Activated CD8-positive, alpha-beta memory T cell treated with anti-CD3 and anti-CD28 coated beads for 36 hours (primary cell): ENCODE data around the gene COL6A6. TPM values are rescaled to one million over a fixed set of nuclear protein-coding genes. Genes with fewer than 3 reads are reported as not detected.
"Not testable (repeated sequence)": the region's sequence is repeated elsewhere in the genome, so short reads cannot be mapped to it uniquely, and the experiment has no call there.

ENCODE experiments used
- CTCF ChIA-PET: fragments of 350-600 bp; sonication (Branson Sonifier 250); formaldehyde crosslinking; loops from one replicate; lab custom pipeline; 2021; ENCODE audit warnings: antibody characterized with exemption; lab: Charles Lee
- POLR2A ChIA-PET: fragments of 350-600 bp; sonication (Branson Sonifier 250); formaldehyde crosslinking; loops from one replicate; lab custom pipeline; 2021; ENCODE audit warnings: antibody characterized with exemption; lab: Charles Lee
- total RNA-seq, 2 experiments: library from RNA; stranded (reverse); gene quantifications; one replicate each; pipeline ENCODE4 v1.2.3, GENCODE V29; 2021

COL6A6 gene
- total RNA-seq, 2 experiments from 2014 or later, result not detected

DNA sequence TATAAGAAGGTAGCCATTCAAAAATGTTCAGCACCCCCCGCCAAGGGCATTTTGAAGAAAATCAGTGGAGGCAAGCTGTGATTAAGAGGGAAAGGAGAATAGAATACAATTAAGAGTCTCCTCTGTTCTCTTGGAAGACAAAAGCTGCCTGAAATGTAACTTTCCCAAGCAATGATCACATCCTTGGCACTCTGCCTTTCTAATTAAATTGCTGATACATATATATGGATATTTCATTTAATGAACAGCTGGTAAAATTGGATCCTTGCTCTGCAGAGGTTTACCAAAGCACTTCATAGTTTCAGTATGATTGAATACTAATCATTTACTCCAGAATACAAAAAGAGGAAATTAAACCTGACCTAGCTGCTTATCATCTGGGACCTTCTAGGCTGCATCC, 10.4 kb downstream of the COL6A6 start:
- ChIA-PET POLR2A (no interaction called here), CTCF (interaction anchor here (0.7 kb wide), 1 partner anchor 1205 kb away, joined by 4 read pairs; no protein-coding TSS in a partner anchor)

DNA sequence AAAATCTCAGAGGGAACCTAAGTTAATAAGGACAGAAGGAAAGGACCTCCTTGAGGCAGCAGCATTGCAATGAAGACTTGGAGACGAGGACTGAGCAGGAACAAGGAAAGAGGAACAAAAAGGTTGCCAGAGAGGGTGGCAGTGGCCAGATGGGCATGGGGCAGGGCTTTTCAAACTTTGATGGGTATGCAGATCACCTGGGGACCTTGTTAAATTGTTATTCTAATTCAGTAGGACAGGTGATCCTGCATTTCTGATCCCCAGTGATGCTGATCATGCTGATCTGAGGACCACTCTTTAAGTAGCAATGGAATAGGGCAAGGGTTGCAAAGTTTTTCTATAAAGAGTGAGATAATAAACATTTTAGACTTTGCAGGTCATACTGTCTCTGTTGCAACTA, 11.1 kb downstream of the COL6A6 start:
- POLR2A ChIA-PET, result no interaction called here
- CTCF ChIA-PET, result no interaction called here

GRCh38 chr3:130529486-130530215, 12.7 kb downstream of the COL6A6 start:
- POLR2A ChIA-PET, result no interaction called here
- CTCF ChIA-PET, result no interaction called here

DNA sequence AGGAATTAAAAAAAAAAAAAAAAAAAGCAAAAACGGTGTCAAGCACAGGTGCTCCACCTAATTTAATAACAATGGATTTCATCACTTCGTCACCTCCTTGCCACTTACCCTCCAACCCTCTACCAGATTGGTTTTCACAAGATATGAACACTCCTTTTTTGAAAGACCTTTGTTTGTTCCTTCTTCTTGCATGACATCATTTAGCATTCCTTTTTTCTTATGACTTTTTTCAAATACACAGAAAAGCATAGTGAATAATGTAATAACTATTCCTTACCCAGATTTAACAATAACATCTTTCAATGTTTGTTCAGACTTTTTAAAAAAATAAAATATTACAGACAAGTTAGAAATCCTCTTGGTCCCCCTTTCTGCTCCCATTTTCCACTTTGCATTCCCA, 16.3 kb downstream of the COL6A6 start:
- ChIA-PET POLR2A (no interaction called here), CTCF (no interaction called here)

DNA sequence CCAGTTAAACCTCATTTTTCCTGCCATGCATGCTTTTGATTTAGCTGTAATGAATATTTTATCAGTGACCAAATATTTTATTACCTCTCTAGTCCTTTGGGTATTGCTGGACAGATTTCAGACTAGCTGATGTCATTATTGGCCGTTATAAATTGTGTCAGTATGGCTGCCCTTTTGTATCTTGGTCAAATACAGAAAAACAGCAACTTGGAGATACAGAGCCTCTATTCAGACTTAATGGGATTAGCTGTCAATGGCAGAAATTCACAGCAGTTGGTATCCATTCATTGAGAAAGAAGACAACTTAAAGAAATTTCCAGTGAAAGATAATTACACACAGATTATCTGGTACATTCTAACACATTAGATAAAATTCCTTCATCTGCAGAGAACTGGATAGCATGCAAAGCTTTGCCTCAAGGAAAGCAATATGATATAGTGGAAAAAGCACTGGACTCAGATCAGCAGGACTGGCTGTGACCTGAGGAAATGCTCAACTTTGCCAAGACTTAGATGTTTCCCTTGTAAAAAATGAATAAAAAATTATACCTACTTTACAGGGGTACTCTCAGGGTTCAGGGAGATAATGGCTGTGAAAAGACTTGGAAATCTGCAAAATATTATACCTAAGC, 20.8 kb downstream of the COL6A6 start:
- CTCF ChIA-PET, result no interaction called here

DNA sequence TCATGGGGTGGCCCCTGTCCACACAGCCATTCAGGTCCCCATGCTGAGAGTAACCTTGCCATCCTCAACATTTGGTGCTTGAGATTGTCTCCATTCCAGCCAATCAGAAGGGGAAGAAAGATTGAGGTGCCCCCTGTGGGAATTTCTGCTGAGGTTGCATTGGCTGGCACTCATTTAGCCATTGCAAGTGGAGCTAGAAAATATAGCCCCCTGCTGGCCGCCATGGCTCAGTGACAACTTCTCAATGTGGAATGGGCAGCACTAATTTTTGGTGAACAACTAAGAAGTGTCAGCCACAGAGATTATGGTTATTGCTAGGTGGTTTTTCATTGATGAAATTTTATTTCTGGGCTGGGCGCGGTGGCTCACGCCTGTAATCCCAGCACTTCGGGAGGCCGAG, 22.0 kb downstream of the COL6A6 start:
- POLR2A ChIA-PET, result interaction anchor here (0.7 kb wide), 1 partner anchor 1811 kb away, joined by 3 read pairs; no protein-coding TSS in a partner anchor
- CTCF ChIA-PET, result no interaction called here

More for the DNA sequence above, 20.8 kb downstream of the COL6A6 start:
- POLR2A ChIA-PET, result no interaction called here

- ChIA-PET CTCF (no interaction called here), POLR2A (no interaction called here)
Observed at GRCh38 chr3:130543322-130543721, 26.3 kb downstream of the COL6A6 start.

DNA sequence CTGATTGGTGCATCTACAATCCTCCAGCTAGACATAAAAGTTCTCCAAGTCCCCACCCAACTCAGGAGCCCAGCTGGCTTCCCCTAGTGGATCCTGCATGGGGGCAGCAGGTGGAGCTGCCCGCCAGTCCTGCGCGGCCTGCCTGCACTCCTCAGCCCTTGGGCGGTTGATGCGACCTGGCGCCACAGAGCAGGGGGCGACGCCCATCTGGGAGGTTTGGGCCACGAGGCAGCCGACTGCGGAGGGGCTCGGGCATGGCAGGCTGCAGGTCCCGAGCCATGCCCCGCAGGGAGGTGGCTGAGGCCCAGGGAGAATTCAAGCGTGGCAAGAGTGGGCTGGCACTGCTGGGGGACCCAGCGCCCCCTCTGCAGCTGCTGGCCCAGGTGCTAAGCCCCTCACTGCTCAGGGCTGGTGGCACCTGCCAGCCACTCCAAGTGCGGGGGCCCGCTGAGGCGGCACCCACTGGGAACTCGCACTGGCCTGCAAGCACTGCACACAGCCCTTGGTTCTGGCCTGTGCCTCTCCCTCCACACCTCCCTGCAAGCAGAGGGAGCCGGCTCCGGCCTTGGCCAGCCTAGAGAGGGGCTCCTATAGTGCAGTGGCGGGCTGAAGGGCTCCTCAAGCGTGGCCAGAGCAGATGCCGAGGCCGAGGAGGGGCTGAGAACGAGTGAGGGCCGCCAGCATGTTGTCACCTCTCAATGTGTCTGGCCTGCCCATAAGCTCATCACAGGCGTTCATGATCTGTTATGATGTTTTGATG, 30.1 kb downstream of the COL6A6 start:
- ChIA-PET CTCF (no interaction called here), POLR2A (interaction anchor here (0.6 kb wide), 1 partner anchor 69 kb away, joined by 7 read pairs; no protein-coding TSS in a partner anchor)

DNA sequence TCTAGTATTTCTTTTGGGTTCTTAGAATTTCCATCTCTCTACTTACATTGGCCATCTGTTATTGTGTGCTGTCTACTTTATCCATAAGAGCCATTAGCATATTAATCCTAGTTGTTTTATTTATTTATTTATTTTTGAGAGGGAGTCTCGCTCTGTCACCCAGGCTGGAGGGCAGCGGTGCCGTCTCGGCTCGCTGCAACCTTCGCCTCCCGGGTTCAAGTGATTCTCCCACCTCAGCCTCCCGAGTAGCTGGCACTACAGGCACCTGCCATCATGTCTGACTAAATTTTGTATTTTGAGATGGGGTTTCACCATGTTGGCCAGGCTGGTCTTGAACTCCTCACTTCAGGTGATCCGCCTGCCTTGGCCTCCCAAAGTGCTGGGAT, 30.7 kb downstream of the COL6A6 start:
- POLR2A ChIA-PET, CTCF ChIA-PET: not testable (repeated sequence)

- CTCF ChIA-PET, result no interaction called here
- POLR2A ChIA-PET, result no interaction called here
Observed at GRCh38 chr3:130548356-130548755, 31.4 kb downstream of the COL6A6 start.

GRCh38 chr3:130557336-130558035, 40.5 kb downstream of the COL6A6 start:
- POLR2A ChIA-PET, result no interaction called here
- CTCF ChIA-PET, result no interaction called here

DNA sequence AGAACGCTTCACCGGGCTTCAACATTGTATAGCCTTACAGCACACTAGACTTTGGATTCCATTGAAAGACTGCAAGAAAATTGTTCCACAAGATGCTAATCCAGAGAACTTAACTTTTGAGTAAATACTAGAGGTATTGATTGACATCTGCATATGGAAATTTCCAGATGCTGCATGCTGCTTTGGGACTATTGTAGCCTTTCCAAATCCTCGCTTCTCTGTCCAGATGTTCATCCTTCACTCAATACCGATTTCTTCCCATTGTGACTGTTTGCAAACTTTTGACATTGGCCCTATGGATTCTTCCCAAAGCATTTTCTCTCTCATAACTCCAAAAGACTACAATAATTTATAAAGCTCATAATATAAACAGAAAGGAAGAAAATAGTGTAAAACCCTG, 41.4 kb downstream of the COL6A6 start:
- ChIA-PET POLR2A (no interaction called here), CTCF (no interaction called here)

GRCh38 chr3:130565224-130565623, 48.2 kb downstream of the COL6A6 start:
- CTCF ChIA-PET, result no interaction called here
- POLR2A ChIA-PET, result no interaction called here

Other genes with a start within 250 kb of the COL6A6 start
- not detected for gene COL6A5, start 171.5 kb upstream of the COL6A6 start, total RNA-seq
- gene PIK3R4, start 229.7 kb downstream of the COL6A6 start, total RNA-seq, result 10 to 100 TPM; 34.3 to 34.9 TPM